ENCODE results near the gene DDX21.
A peak's percentile ranks its signal among the peaks of the same experiment; 100 is the strongest.
"Not testable (repeated sequence)": the region's sequence is repeated elsewhere in the genome, so short reads cannot be mapped to it uniquely, and the experiment has no call there.

The DDX21 gene

DNA sequence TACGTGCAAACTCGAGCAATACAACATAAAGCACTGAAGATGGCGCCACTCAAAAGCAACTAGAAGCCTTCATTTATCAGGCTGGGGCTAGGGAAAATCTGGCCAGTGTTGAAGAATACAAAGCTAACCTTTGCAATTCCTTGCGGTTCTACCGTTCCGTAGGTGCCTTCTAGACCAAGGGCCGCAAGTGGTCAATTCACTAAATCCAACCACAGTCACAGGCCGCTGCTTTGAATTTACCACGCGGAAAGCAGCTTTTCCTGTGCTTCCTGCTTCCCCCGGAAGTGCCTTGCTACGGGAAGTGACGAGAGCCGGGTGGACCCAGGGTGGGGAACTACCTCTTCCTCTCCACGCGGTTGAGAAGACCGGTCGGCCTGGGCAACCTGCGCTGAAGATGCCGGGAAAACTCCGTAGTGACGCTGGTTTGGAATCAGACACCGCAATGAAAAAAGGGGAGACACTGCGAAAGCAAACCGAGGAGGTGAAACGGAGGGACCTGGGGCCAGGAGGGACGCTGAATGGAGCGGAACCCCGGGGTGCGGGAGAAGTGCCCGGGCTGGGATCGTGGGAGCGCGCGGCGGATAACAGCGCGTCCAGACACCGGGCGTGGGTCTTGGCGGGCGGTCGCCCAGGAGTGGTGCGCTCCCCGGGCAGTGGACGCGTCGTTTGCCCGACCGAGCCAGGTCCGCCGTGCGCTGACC, at the start of gene DDX21:
TSS of gene DDX21 (plus strand) at position 339 of the 701 bp plus-strand sequence. CDS start at position 395, 56 bp downstream.
- DNase-seq (ENCODE audit: insufficient read length, low spot score) (peak; percentile 85), FAIRE-seq (peak; percentile 91)

DNA sequence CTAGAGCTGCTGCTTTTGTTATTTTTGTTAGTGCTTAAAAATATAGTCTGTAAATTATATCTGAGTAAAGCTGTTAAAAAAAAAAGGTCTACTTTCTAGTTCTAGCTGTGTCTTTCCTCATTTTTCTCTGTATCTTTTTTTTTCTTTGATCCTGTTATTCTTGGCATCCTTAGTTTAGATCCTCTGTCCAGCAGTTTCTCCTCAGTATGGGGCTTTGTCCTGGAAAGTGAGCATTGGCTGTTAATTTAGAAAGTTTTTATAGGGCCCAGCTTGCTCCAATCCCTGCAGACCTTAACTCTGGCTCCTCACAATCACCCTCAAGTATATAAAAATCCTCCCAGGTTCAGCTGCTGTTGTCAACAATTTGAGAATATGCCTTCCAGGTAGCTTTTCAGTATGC, 31.4 kb upstream of the DDX21 start:
- DNase-seq (ENCODE audit: insufficient read length, low spot score), result no peak
- FAIRE-seq, result no peak

DNA sequence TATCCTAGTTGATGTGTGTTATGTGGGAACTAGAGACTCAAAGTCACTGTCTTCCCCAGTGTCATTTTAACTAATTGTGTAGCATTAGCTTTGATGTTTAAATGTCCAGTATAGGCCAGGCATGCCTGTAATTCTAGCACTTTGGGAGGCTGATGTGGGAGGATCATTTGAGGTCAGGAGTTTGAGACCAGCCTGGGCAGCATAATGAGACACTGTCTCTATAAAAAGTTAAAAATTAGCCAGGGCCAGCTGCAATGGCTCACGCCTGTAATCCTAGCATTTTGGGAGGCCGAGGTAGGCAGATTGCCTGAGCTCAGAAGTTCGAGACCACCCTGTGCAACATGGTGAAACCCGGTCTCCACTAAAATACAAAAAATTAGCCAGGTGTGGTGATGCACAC, 30.5 kb upstream of the DDX21 start:
- FAIRE-seq (no peak), DNase-seq (ENCODE audit: insufficient read length, low spot score) (no peak)

DNA sequence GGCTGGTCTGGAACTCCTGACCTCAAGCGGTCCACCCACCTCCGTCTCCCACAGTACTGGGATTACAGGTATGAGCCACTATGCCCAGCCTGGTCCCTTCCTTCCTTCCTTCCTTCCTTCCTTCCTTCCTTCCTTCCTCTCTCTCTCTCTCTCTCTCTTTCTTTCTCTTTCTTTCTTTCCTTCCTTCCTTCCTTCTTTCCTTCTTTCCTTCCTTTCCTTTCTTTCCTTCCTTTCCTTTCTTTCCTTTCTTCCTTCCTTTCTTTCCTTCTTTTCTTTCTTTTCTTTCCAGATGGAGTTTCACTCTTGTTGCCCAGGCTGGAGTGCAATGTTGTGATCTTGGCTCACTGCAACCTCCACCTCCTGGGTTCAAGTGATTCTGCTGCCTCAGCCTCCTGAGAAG, 26.8 kb upstream of the DDX21 start:
- FAIRE-seq; DNase-seq (ENCODE audit: insufficient read length, low spot score): not testable (repeated sequence)

DNA sequence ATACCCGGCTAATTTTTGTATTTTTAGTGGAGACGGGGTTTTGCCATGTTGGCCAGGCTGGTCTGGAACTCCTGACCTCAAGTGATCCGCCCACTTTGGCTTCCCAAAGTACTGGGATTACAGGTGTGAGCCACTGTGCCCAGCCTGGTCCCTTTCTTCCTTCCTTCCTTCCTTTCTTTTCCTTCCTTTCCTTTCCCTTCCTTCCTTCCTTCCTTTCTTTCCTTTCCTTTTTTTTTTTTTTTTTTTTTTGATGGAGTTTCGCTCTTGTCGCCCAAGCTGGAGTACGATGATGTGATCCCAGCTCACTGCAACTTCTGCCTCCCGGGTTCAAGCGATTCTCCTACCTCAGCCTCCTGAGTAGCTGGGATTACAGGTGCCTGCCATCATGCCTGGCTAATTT, 26.1 kb upstream of the DDX21 start:
- FAIRE-seq; DNase-seq (ENCODE audit: insufficient read length, low spot score): not testable (repeated sequence)

DNA sequence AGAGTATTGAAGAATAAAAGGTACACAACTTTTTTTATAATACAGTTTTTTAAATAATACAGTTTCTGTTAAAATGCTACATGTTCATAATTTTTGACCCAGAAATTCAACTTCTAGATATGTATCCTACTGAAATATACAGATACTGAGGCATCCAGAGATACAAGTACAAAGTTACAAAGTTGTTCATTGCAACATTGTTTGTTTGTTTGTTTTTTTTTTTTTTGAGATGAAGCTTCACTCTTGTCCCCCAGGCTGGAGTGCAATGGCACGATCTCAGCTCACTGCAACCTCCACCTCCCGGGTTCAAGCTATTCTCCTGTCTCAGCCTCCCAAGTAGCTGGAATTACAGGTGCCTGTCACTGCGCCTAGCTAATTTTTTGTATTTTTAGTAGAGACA, 23.1 kb upstream of the DDX21 start:
- FAIRE-seq; DNase-seq (ENCODE audit: insufficient read length, low spot score): not testable (repeated sequence)

DNA sequence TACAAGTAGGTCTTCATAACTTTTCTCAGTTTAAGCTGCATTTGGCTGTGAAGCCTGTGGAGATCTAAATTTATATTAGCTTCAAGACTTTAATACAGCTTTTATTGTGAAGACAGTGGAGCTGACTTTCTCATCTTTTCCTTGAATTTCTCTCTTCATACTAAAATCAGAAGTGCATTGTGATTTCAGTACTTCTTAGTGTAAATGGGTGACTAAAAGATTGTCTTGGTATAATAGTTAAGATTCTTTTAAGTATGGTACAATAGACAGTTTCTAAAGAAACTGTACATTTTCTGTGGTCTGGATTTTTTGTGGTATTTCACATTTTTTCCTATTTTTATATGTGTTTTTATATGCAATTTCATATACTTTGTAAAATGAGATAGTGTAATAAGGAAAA, 21.0 kb upstream of the DDX21 start:
- no peak for DNase-seq (ENCODE audit: insufficient read length, low spot score)
- no peak for FAIRE-seq

DNA sequence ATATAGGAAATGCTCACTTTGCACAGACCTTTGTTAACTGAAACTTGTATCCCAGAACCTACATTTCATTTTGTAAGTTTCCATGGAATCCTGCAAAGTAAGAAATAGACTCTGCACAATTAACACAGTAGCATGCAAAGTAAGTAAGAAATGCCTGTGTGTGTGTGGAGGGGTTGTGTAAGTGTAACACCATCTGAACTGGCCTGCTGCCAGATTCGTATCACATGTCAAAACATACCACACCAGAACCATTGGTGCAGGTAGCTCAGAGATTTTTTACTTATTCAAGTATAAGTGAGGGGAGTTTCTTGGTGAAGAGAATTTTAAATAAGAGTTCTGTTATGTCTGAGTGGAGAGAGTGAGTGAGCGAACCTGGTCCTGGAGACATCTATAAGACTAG, 17.9 kb upstream of the DDX21 start:
- FAIRE-seq (no peak), DNase-seq (ENCODE audit: insufficient read length, low spot score) (no peak)

DNA sequence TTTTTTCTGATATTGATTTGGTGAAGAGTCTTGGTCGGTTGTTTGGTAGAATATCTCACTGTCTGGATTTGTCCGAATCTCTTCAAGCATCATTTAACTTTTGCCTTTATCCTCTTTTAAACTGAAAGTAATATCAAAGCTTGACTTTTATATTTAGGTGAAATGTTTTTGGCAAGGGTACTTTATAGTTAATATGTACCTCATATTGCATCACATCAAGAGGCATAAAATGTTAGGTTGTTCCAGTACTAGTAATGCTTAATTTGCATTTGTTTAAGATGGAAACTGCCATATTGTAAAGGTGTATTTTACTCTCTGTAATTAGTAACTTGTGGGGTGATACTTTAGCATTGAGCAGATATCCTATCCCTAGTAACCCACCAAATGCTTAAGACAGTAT, 17.1 kb upstream of the DDX21 start:
- FAIRE-seq (no peak), DNase-seq (ENCODE audit: insufficient read length, low spot score) (no peak)

DNA sequence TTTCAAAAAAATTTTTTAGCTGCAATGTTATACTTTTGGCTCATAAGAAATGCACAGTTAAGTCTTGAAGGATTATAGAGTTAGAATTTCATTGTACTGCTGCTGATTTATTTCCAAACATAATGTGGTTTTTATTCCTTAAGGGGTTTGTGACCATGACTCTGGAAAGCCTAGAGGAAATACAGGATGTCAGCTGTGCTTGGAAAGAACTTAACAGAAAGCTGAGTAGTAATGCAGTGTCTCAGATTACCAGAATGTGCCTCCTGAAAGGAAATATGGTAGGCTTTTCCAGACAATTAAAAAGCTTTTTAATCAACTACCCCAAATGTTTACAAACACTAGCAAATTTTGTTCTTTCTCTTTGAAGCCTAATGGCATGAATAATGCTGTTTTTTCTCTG, 15.1 kb upstream of the DDX21 start:
- not testable (repeated sequence) for FAIRE-seq; DNase-seq (ENCODE audit: insufficient read length, low spot score)

DNA sequence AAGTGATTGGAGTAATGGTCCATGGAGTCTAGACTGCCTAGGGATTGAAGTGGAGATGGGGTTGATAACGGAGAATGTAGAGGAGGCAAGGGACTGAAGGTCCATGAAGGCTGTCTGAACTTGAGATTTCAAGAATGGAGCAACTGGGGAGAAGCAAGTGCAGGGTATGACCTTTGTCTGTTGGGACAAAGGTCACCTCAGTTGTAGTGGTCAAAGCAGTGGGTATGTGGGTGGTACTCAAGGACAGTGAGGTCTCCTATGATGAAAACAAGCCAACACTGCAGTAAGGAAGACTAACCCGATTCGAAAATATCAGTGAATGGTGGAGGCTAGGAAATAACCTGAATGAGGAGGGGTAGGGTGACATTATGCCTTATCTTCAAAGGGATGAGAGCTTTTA, 5.4 kb upstream of the DDX21 start:
- FAIRE-seq (no peak), DNase-seq (ENCODE audit: insufficient read length, low spot score) (no peak)

DNA sequence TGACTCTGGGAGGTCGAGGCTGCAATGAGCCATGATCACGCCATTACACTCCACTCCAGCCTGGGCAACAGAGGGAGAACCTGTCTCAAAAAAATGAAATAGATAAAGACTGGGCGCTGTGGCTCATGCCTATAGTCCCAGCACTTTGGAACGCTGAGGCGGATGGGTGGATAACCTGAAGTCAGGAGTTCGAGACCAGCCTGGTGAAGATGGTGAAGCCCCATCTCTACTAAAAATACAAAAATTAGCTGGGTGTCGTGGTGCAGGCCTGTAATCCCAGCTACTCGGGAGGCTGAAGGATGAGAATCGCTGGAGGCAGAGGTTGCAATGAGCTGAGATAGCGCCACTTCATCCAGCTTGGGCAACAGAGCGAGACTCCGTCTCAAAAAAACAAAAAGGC, 1.1 kb upstream of the DDX21 start:
- no peak for FAIRE-seq

DNA sequence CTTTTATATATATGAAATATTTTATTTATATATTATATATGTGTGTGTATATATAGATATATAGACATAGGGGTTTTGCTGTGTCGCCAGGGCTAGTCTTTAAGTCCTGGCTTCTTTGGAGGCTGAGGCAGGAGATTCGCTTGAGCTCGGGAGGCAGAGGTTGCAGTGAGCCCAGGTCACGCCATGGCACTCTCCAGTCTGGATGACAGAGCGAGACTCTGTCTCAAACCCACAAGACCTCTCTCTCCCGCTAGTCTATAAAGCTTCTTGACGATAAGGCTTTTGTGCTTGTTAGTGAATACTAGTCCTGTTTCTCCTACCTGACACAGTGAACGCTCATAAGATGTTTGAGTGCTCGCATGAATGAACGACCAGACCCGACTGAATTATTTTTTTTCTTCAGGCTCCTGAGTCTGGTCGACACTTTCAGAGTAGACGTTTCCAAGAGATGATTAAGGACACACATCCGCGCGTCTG, 577 bp upstream of the DDX21 start:
- FAIRE-seq (no peak), DNase-seq (ENCODE audit: insufficient read length, low spot score) (peak; percentile 28)

More for the DNA sequence above, 1.1 kb upstream of the DDX21 start:
- DNase-seq (ENCODE audit: insufficient read length, low spot score), result no peak

DNA sequence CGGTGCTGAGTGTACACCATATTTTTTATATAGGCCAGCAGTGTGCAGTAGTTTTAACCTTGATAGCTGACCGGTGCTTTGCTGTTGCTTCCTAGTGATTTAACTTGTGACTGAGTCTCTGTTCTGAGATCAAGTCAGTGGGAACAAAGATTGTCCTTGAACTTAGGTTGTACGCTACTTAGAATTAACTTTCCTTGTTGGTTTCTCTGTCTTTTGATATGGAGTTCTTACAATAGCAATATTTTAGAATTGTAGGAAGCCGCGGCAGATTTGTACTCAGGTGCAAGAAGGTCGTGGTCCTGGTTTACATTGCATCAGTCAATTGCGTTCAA, 1.3 kb downstream of the DDX21 start:
- DNase-seq (ENCODE audit: insufficient read length, low spot score) (no peak), FAIRE-seq (peak; percentile 57)

DNA sequence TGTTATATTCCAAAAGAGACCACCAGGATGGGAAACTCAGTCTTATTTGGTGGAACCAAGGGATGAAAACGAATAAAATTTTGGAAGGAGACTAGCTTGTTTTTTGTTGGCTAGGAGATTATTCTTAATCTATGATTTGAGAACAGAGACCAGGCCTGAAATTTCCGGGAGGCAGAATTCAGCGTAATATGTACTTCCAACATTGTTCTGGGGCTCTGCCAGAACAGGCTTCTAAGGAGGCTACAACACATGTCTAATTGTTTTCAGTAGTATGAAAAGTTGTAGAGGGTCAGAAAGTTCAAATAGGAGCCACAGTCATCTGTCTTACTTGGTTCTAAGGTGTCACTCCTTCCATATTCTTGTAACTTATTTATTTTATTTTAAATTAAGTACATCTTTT, 1.7 kb downstream of the DDX21 start:
- no peak for FAIRE-seq
- no peak for DNase-seq (ENCODE audit: insufficient read length, low spot score)

DNA sequence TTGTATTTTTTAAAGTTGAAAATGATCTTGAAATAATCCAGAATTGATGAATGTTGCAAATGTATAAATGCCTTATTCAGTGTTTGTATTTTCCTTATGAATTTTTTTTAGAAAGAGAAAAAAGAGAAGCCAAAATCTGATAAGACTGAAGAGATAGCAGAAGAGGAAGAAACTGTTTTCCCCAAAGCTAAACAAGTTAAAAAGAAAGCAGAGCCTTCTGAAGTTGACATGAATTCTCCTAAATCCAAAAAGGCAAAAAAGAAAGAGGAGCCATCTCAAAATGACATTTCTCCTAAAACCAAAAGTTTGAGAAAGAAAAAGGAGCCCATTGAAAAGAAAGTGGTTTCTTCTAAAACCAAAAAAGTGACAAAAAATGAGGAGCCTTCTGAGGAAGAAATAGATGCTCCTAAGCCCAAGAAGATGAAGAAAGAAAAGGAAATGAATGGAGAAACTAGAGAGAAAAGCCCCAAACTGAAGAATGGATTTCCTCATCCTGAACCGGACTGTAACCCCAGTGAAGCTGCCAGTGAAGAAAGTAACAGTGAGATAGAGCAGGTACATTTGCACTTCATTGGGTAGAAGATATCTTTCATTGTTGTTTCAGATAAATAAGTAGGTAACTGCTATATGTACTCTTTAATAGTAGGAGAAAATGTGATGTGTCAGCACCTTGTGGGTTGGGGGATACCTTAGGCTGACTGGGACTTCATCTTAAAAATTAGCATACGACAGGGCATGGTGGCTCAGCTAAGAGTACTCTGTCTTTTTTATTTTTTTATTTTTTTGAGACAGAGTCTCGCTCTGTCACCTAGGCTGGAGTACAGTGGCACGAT, 3.9 kb downstream of the DDX21 start:
- no peak for FAIRE-seq
- no peak for DNase-seq (ENCODE audit: insufficient read length, low spot score)

DNA sequence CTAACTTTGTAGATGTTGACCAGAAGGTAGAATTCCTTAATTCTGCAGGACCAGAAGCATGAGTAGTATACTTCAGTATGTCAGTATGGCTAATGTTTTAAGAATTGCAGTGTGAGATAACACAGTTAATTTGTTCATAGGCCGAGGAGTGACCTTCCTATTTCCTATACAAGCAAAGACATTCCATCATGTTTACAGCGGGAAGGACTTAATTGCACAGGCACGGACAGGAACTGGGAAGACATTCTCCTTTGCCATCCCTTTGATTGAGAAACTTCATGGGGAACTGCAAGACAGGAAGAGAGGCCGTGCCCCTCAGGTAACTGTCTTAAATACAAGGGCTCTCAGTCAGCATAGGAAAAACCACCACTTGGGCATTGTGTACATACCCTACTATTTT, 7.2 kb downstream of the DDX21 start:
- FAIRE-seq (no peak), DNase-seq (ENCODE audit: insufficient read length, low spot score) (no peak)

DNA sequence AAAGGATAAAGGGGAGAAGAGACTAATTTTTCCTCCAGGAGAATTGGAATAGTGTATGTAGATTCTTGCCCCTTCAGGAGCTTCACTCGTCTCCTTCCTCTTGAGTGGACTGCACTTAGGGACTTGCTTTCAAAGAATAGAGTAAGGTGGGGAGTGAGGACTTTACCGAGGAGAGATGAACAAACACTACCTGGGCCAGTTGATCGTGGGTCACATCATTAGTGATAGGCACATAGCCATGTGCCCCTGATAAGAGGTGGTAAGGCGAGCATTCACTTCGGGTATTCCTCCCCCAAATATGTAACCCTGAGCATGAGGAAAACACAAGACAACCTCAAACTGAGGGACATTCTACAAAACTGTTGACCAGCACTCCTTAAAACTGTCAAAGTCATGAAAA, 18.0 kb downstream of the DDX21 start:
- FAIRE-seq (no peak), DNase-seq (ENCODE audit: insufficient read length, low spot score) (no peak)

DNA sequence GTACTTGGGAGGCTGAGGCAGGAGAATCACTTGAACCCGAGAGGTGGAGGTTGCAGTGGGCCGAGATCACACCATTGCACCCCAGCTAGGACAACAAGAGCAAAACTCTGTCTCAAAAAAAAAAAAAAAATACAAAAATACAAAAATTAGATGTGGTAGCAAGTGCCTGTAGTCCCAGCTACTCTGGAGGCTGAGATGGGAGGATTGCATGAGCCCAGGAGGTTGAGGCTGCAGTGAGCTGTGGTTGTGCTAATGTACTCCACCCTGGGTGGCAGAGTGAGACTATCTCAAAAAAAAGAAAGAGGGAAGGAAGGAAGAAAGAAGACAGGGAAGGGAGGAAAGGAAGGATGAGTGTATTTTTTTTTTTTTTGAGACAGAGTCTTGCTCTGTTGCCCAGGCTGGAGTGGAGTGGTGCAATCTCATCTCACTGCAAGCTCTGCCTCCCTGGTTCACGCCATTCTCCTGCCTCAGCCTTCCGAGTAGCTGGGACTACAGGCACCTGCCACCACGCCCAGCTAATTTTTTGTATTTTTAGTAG, 20.0 kb downstream of the DDX21 start:
- not testable (repeated sequence) for DNase-seq (ENCODE audit: insufficient read length, low spot score); FAIRE-seq

DNA sequence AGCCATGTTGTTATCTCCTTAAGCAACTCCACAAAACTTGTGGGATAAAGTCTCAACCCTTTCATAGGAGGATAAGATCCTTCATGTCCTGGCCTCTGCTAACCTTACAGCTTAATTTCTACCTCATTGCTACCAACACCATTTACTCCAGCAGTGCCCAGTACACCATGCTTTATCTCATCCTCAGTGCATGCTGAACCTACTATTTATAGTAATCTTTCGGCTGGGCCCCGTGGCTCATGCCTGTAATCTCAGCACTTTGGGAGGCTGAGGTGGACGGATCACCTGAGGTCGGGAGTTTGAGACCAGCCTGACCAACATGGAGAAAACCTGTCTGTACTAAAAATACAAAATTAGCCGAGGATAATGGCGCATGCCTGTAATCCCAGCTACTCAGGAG, 23.8 kb downstream of the DDX21 start:
- not testable (repeated sequence) for FAIRE-seq

DNA sequence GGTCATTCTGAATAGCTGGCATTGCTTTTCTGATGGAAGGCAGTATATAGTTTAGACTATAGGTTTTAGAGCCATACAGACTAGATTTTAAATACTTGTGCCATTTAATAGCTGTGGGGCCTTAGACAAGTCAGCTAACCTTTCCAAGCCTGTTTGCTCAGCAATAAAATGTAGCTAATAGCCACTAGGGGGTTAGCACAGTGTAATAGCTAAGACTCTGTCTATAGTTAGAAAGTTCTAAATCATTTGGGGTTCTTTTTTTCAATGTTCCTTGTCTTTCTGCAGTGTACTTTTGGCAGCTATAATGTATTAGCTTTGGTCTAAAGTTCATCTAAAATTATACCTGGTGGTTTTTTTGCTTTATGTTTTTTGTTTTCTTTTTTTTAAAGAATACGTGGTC, 25.1 kb downstream of the DDX21 start:
- DNase-seq (ENCODE audit: insufficient read length, low spot score), result no peak
- no peak for FAIRE-seq

More for the DNA sequence above, 23.8 kb downstream of the DDX21 start:
- not testable (repeated sequence) for DNase-seq (ENCODE audit: insufficient read length, low spot score)

DNA sequence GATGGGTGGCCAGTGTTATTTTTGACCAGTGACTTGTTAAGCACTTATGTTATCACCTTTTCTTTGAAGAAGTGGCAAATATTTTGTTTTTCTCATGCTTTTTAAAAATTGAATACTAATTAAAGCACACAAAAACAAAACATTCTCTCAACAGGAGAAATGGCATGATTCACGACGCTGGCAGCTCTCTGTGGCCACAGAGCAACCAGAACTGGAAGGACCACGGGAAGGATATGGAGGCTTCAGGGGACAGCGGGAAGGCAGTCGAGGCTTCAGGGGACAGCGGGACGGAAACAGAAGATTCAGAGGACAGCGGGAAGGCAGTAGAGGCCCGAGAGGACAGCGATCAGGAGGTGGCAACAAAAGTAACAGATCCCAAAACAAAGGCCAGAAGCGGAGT, 26.4 kb downstream of the DDX21 start:
- FAIRE-seq, result no peak
- no peak for DNase-seq (ENCODE audit: insufficient read length, low spot score)
